Activated T-cell treated with anti-CD3 and anti-CD28 coated beads, Interleukin-2, amount 50 U/mL, for 24 hours (primary cell): ENCODE results near the gene FYCO1.

Experiments used
- DNase-seq: peaks from one replicate; pipeline ENCODE4 v3.0.0-alpha.2; 2020
- H3K27ac Mint-ChIP-seq: 2 replicates; pipeline ENCODE4 v1.8.0; 2020; ENCODE audit warnings: mild to moderate bottlenecking, mixed read lengths
- H3K27me3 Mint-ChIP-seq: 2 replicates; pipeline ENCODE4 v1.8.0; 2020; ENCODE audit warnings: mixed read lengths
- H3K36me3 Mint-ChIP-seq: 2 replicates; pipeline ENCODE4 v1.8.0; 2020; ENCODE audit warnings: low read depth, mixed read lengths
- H3K4me1 Mint-ChIP-seq: 2 replicates; pipeline ENCODE4 v1.8.0; 2020; ENCODE audit warnings: low read depth, mixed read lengths
- H3K4me3 Mint-ChIP-seq: 2 replicates; pipeline ENCODE4 v1.8.0; 2020; ENCODE audit warnings: mild to moderate bottlenecking, moderate library complexity, mixed read lengths
- H3K9me3 Mint-ChIP-seq: 2 replicates; pipeline ENCODE4 v1.8.0; 2020; ENCODE audit warnings: mixed read lengths

The FYCO1 gene

DNA sequence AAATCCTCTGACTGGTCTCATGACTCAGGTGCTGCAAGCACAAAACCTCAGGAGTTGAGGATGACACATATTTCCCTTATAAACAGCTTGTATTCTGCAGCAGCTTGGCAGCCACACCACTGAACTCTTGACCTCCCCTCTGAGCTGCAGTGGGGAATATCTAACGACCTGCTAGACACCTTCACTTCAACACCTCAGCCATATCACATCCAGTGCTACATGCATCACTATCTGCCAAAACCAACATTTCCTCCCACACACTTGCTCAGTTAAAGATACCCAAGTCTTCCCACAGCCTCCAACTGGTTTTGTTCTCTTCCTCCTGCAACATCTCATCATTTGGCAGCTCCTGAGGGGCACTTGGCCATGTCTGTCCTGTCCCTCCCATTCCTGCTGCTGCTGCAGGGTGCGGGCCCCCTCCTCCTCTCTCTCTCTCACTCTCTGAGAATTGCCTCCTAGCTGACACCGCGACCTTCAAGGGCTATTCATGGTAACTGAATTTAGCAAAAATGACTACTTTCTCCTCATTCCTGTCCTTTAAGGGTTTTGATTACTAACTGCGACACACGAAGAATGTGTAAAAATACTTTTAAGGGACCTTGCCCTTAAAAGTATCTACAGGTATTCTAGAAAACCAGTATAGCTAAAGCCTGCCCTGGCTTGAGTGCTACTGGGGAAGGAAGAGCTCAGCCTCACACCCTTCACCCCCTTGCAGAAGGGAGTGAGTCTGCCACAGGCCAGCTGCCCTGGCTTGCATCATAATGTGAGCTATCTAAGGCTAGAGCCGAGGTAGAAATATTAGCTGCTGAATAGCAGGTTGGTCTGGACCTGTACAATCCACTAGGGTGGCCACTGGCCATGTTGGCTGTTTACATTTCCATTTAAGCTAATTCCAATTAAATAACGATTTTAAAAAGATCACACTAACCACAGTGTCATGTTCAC is 114.3 kb downstream of the FYCO1 start:
- peaks cover 40% of the 10 kb centered on the region for H3K4me1 Mint-ChIP-seq
- no peaks in the 10 kb centered on the region for H3K36me3 Mint-ChIP-seq
- peak overlapping the region; percentile 18 for H3K27ac Mint-ChIP-seq
- H3K9me3 Mint-ChIP-seq, result no peaks in the 10 kb centered on the region
- DNase-seq, result peak; percentile 49
- H3K4me3 Mint-ChIP-seq, result no peak overlapping the region
- H3K27me3 Mint-ChIP-seq, result peaks cover 50% of the 10 kb centered on the region

DNA sequence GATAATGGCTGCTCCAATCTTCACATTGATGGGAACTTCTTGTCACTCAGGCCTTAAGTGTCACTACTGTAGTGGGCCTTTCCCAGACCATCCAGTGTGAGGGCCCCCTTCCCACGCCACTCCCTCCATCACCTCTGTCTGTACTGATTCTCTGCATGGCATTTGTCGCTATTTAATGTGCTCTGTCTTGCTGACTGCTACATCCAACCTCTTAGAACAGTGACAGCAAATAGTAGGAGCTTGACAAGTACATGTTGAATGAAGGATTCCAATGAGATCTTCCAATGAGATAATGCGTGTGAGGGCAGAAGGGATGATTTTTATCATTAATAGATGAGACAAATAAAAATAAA is 114.9 kb downstream of the FYCO1 start:
- Mint-ChIP-seq H3K27ac (no peak overlapping the region), H3K4me3 (no peak overlapping the region), H3K27me3 (peaks cover 48% of the 10 kb centered on the region), H3K4me1 (peaks cover 36% of the 10 kb centered on the region), H3K36me3 (no peaks in the 10 kb centered on the region), H3K9me3 (no peaks in the 10 kb centered on the region)
- no peak for DNase-seq

DNA sequence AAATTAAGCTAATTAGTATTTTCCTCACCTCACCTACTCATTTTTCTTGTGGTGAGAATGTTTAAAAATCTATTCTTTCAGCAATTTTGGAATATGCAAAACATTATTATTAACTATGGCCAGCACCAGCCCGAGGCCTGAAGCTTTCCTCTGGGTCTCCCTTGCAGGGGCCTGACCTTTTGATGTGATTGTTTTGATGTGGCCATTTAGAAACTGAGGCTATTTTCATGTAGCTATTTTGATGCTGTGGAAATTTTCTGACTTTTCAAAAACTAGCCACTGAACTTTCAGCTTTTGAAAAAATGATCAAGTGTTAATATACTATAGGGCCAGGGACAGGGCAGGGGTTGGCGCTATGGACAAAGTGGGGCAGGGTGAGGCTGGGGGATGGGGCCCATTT is 117.5 kb downstream of the FYCO1 start:
- no peaks in the 10 kb centered on the region for H3K9me3 Mint-ChIP-seq
- peaks cover 46% of the 10 kb centered on the region for H3K27me3 Mint-ChIP-seq
- H3K27ac Mint-ChIP-seq, result no peak overlapping the region
- DNase-seq, result no peak
- no peaks in the 10 kb centered on the region for H3K36me3 Mint-ChIP-seq
- no peak overlapping the region for H3K4me3 Mint-ChIP-seq
- peaks cover 29% of the 10 kb centered on the region for H3K4me1 Mint-ChIP-seq

DNA sequence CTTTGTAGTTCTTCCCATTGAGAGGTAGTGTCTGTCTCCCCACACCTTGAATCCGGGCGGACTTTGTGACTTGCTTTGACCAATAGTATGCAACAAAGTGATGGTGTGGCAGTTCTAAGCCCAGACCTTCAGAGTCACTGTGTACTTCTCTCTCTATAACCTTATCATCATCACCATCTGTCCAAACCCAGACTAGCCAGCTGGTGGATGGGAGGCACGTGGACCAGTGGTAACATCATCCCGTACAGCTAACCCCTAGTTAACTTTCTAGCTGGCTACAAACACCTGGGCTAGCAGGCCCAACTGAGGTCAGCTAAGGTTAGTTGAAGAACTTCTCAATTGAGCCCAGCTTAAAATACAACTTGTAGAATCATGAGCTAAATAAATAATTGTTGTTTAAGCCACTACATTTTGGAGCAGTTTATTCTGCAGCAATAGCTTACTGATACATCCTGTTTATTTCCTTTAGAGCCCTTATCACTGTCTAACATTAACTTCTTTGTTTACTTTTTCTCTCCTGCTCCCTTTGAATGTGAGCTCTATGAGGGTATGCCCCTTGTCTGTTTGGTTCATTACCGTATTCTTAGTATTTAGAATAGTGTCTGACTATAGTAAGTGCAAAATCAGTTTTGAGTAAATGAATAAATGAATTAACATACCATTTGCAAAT is 120.8 kb downstream of the FYCO1 start:
- Mint-ChIP-seq H3K27me3 (peaks cover 63% of the 10 kb centered on the region), H3K27ac (no peak overlapping the region), H3K4me1 (peaks cover 32% of the 10 kb centered on the region), H3K4me3 (no peak overlapping the region), H3K36me3 (no peaks in the 10 kb centered on the region), H3K9me3 (no peaks in the 10 kb centered on the region)
- DNase-seq, result no peak

DNA sequence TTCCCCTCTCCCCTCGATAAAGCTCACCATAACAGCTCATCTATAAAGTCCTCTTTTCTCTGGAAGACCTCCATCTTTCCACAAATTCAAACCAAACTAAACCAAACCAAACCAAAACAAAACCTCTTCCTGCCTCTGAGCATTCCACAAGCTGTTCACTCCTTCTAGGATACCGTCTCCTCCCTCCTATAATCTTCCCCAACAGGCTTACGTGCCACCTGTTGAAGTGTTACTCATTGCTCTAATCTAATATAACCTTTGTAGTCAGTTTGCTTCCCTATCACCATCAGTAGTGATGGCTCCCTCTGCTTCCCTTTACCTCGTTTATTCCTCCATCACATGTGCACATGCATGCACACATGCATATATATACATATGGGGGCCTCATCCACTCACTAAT is 122.0 kb downstream of the FYCO1 start:
- no peak for DNase-seq
- Mint-ChIP-seq H3K4me1 (peaks cover 37% of the 10 kb centered on the region), H3K27me3 (peaks cover 66% of the 10 kb centered on the region), H3K27ac (no peak overlapping the region), H3K36me3 (no peaks in the 10 kb centered on the region), H3K9me3 (no peaks in the 10 kb centered on the region), H3K4me3 (no peak overlapping the region)

DNA sequence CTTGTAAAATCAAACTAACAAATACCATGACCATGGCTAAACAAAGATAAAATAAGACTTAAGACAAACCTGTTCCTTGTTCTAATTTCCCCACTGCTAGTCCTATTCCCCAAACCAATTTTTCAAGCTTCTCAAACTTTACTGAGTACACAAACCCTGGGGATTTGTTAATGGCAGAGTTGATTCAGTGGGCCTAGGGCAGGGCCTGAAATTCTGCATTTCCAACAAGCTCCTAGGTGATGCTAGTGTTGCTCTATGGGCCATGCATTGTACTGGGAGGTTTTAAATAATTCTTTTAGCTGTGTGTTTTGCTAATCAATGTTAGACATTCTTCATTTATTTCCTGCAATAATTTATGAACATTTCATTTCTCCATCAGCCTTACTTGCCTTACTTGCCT is 122.6 kb downstream of the FYCO1 start:
- no peak overlapping the region for H3K27ac Mint-ChIP-seq

DNA sequence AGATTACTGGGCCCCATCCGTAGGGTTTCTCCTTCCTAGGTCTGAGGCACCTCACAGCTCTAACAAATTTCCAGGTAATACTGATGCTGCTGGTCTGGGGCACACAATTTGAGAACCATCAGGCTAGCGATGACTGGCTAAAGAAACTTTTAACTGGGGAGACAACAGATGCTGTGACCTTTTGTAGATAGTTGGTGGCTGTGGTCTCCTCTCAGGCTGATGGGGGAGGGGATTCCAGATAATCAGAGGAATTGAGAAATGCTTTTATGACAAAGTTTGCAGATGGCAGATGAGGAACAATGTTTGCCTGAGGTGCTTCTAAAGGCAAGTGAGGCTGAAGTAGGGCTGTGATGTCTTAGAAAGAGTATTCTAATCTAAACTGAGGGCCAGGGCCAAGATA is 123.1 kb downstream of the FYCO1 start:
- no peak overlapping the region for H3K4me3 Mint-ChIP-seq
- no peak overlapping the region for H3K27ac Mint-ChIP-seq
- H3K9me3 Mint-ChIP-seq, result no peaks in the 10 kb centered on the region
- peaks cover 70% of the 10 kb centered on the region for H3K27me3 Mint-ChIP-seq
- no peaks in the 10 kb centered on the region for H3K36me3 Mint-ChIP-seq
- peaks cover 39% of the 10 kb centered on the region for H3K4me1 Mint-ChIP-seq
- DNase-seq, result no peak

More for the DNA sequence above, 122.6 kb downstream of the FYCO1 start:
- no peak for DNase-seq
- Mint-ChIP-seq H3K4me1 (peaks cover 39% of the 10 kb centered on the region), H3K9me3 (no peaks in the 10 kb centered on the region), H3K4me3 (no peak overlapping the region), H3K36me3 (no peaks in the 10 kb centered on the region), H3K27me3 (peaks cover 68% of the 10 kb centered on the region)

DNA sequence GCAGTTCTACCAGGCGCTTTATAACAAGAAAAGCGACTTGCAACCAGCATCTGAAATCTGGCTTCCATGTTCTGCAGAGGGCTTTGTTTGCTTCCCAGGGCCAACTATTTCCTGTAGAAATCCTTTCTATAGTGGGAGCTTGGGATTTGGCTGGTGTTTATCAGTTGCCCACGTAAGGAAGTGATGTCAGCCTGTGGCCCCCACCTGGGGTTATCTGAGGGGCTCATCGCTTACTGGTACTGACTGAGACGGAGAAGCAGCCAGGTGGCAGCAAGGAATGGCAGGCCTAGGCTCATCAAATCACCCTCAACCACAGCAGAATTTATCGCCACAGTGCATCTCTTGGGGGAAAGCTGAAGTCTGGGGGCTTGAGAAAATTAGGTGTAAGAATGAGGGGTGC is 123.8 kb downstream of the FYCO1 start:
- Mint-ChIP-seq H3K36me3 (no peaks in the 10 kb centered on the region), H3K27ac (no peak overlapping the region), H3K4me3 (no peak overlapping the region), H3K9me3 (no peaks in the 10 kb centered on the region), H3K4me1 (peaks cover 39% of the 10 kb centered on the region), H3K27me3 (peaks cover 74% of the 10 kb centered on the region)
- DNase-seq, result no peak

DNA sequence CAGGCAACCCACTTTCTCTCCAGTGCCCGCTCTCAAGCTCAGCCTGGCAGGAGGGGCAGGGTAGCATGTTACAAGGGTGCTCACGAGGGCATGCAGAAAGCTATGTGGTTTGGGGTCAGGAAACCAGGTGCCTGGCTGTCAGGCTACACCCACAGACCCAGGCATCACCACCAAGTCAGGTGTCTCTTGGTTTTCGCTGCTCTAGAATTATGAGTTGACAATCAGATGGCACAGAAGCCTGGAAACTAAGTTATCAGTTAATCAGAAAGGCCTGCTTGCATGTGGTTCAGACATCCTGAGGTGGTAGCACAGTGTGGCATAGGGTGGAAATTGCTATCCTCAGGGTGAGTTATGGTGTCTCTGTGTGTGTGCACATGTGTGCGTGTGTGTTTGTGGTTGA is 125.5 kb downstream of the FYCO1 start:
- Mint-ChIP-seq H3K27ac (no peak overlapping the region), H3K36me3 (no peaks in the 10 kb centered on the region), H3K9me3 (no peaks in the 10 kb centered on the region), H3K27me3 (peaks cover 77% of the 10 kb centered on the region), H3K4me1 (peaks cover 46% of the 10 kb centered on the region), H3K4me3 (no peak overlapping the region)
- peak; percentile 55 for DNase-seq

DNA sequence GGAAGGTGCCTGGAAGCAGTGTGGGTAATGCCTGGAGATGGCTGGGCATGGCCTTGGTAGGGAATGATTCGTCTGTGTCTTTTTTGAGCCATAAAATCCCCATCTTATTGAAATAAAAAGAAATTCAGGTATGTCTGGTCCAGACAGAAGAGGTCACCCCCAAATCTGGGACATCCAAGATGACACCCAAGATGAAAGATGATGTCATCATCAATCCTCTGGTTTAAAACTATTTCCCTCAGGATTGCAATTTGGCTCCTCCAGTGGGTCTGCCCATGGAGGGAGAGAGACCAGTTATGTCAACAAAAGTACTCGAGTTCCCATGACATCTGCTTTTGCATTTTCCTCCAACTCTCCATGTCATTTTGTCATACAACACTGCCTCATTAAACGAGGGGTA is 126.0 kb downstream of the FYCO1 start:
- Mint-ChIP-seq H3K4me1 (peaks cover 49% of the 10 kb centered on the region), H3K36me3 (no peaks in the 10 kb centered on the region), H3K27ac (no peak overlapping the region), H3K27me3 (peaks cover 78% of the 10 kb centered on the region), H3K4me3 (no peak overlapping the region), H3K9me3 (no peaks in the 10 kb centered on the region)
- DNase-seq, result no peak

DNA sequence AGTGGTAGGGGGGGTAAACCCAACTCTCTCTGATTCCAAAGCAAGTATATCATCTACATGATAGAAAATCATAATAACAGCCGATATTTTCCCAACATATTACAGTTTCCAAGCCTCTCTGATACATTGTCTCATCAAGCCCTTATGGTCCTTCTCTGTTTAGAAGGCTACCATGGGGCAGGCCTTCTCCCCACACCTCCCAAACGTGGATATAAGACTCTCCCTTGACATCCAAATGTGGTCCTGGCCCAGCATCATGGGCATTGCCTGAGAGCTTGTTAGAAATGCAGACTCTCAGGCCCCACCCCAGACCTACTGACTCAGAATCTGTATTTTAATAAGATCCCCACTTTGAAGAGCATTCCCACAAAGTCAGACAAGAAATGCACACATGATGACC is 127.0 kb downstream of the FYCO1 start:
- H3K4me3 Mint-ChIP-seq, result no peak overlapping the region
- H3K36me3 Mint-ChIP-seq, result no peaks in the 10 kb centered on the region
- peaks cover under 1% of the 10 kb centered on the region for H3K9me3 Mint-ChIP-seq
- DNase-seq, result no peak
- no peak overlapping the region for H3K27ac Mint-ChIP-seq
- H3K27me3 Mint-ChIP-seq, result peaks cover 72% of the 10 kb centered on the region
- peaks cover 51% of the 10 kb centered on the region for H3K4me1 Mint-ChIP-seq

DNA sequence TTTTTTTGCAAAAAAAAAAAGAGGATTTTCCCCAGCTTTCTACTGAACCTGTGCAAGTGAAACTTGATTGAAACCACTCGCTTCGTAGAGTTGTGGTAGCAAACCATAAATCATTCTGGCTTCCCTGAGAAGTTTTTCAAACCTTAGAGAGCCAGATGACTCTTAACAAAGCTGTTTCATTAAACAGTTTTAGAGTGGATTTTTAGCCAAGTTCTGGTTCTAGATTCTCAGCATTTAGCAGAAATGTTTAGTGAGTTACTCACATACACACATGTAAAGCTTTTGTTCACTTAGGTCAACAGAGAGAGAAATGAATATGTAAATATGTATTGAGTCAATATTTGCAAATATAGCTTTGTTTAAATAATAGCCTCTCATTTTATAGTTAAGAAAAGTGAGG is 127.4 kb downstream of the FYCO1 start:
- Mint-ChIP-seq H3K4me1 (peaks cover 52% of the 10 kb centered on the region), H3K36me3 (no peaks in the 10 kb centered on the region), H3K9me3 (peaks cover 5% of the 10 kb centered on the region), H3K4me3 (no peak overlapping the region), H3K27ac (no peak overlapping the region), H3K27me3 (peaks cover 74% of the 10 kb centered on the region)
- DNase-seq, result no peak
